A172 (cell line): ENCODE data around the gene CACNA1C. TPM values are rescaled to one million over a fixed set of nuclear protein-coding genes. Genes with fewer than 3 reads are reported as not detected.
"Not testable (repeated sequence)": the region's sequence is repeated elsewhere in the genome, so short reads cannot be mapped to it uniquely, and the experiment has no call there.

Source experiments
- DNase-seq: peaks from one replicate; pipeline ENCODE4 v3.0.0-alpha.2; 2015; ENCODE audit warnings: low spot score
- total RNA-seq: library from RNA; depleted of rRNA; stranded (reverse); fragments of >200 nt; shearing (Covaris generic); gene quantifications from 2 replicates; pipeline ENCODE4 v1.2.3, GENCODE V29; 2014

Gene CACNA1C
- total RNA-seq, 1 experiment from 2014 or later = 0.05 TPM

- DNase-seq = no peak
Observed at GRCh38 chr12:2074792-2075191, 22.0 kb downstream of the CACNA1C start.

DNA sequence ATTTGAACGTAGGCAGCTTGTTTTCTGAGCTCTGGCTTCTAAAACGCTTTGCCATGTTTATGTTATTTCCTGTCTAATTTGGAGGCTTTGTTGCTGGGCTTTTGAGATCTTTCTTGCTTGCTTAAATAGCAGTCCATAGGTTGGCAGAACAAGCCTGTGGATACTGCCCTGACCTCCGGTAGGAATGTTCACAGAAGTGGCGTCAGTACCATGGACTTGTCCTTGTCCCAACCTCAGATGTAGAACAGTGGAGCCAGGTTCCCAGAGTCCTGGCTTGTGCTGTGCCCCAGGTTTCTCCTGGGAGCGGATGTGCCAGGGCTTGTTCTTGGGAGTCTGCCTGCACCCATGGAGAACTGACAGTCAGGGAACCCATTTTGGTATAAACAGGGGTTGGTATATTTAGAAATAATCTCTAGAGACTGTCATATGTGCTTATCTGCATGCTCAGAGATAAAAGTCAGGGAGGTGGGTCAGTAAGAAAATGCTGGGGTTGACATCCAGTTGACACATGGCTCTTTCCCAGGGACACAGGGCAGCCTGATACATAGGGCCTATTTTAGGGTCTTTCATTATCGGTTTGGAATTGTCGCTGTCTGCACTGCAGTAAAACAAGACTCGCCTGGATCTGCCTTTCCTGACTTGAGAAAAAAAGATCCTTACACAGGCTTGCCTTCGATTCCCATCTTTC is 22.9 kb downstream of the CACNA1C start:
- no peak for DNase-seq

DNA sequence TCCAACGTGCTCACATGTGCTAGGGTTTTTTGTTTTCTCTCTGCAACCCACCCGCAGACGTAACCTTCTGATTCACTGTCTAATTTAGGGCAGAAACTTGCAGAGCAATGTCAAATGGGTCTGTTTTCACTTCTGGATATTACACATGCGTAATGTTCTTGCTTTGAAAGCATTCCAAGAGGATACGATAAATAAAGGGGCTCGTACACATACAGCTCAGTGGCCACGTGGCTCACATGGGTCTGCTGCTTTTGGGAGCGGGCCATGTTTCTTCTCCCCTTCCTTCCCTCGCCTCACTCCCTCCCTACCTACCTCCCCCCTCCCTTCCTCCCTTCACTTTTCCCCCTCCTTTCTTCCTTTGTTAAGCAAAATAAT is 23.4 kb downstream of the CACNA1C start:
- no peak for DNase-seq

GRCh38 chr12:2076728-2077127 is 23.9 kb downstream of the CACNA1C start:
- no peak for DNase-seq

DNA sequence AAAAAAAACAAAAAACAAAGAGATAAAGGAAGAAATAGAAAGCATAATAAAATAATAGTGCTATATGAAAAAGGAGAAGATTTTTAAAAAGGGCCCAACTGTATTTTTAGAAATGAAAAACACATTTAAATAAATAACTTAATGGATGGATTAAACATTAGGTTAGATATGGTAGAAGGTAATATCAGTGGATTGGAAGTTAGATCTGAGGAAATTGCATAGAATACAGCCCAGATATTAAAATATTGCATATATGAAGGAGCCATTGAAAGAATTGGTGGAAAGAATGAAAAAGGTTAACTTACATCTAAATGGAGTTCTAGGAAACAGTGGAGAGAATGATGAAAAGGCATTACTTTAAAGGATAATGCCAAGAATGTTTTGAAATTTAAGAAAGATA is 27.8 kb downstream of the CACNA1C start:
- DNase-seq = no peak

- no peak for DNase-seq
Observed at GRCh38 chr12:2082321-2082720, 29.5 kb downstream of the CACNA1C start.

- DNase-seq = no peak
Observed at GRCh38 chr12:2083008-2083407, 30.2 kb downstream of the CACNA1C start.

- no peak for DNase-seq
Observed at GRCh38 chr12:2083561-2083960, 30.8 kb downstream of the CACNA1C start.

DNA sequence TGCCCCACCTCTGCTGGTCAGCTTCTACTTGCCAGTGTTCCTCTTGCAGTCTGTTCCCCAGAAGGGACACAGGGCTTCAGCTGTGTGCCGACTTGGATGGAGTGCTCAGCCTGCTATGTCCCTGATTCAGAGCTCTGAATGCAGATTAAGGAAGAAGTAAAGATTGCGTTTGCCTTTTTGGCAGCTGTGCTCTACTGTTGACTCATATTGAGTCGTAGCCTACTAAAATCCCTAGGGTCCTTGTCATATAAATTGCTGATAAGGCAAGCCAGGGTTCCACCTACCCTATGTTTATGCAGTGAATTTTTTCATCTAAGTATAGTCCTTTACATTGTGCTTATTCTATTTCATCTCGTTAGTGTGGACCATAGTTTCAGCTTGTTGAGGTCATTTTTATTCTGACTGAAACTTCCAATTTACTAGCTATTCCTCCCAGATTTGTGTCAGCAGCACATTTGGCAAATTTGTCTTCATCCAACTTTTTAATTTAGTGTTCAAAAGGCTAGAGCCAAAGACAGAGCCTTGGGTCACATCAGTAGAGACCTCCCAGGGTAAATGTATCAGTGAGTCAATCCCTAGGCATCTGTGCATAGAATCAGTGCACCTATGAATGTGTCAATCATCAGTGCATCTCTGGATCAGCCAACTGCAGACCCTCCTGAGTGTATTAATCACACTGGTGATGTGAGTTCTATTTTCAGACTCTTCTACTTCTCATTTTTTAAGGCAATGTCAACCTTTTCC is 31.9 kb downstream of the CACNA1C start:
- DNase-seq = peak; percentile 31

GRCh38 chr12:2092354-2092753 is 39.6 kb downstream of the CACNA1C start:
- DNase-seq = no peak

DNA sequence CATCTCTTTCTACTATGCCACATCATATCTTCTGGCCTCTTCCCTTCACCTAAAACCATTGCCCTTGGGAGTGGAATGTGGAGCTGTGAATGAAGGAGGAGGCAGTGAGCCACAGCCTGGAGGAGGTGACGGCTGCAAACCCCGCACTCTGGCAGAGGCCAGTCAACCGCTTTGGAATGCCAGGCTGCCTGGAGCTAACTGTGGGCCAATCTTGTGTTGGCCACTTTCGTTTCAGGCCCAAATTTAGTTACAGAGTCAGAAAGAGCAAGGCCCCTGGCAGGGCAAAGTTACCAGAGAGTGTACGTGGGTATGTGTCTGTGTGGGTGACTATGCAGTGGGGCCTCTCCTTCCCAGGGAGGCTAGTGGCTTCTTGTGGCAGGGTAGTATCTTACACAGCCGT is 40.1 kb downstream of the CACNA1C start:
- DNase-seq = no peak

GRCh38 chr12:2094597-2094996 is 41.8 kb downstream of the CACNA1C start:
- DNase-seq = no peak

- DNase-seq = no peak
Observed at GRCh38 chr12:2095878-2096277, 43.1 kb downstream of the CACNA1C start.

GRCh38 chr12:2097617-2098016 is 44.8 kb downstream of the CACNA1C start:
- DNase-seq = no peak

- no peak for DNase-seq
Observed at GRCh38 chr12:2098852-2099251, 46.1 kb downstream of the CACNA1C start.

DNA sequence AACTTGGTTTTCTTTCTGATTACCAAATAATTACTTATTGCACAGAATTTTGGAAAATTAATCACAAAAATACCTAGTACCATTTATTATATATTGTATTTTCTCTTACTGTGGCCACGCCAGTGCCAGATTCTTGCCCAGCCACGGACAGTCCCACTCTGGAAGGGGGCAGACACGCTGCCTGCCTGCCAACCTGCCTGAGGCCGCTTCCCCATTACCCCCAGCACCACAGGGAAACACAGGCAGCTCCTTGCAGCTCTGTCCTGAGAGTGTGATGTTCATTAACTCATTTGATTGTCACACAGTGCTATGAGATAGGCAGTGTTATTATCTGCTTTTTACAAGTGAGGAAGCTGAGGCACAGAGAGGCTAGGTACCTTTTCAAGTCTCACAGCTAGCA is 46.8 kb downstream of the CACNA1C start:
- DNase-seq = no peak

GRCh38 chr12:2101359-2101758 is 48.6 kb downstream of the CACNA1C start:
- no peak for DNase-seq

DNA sequence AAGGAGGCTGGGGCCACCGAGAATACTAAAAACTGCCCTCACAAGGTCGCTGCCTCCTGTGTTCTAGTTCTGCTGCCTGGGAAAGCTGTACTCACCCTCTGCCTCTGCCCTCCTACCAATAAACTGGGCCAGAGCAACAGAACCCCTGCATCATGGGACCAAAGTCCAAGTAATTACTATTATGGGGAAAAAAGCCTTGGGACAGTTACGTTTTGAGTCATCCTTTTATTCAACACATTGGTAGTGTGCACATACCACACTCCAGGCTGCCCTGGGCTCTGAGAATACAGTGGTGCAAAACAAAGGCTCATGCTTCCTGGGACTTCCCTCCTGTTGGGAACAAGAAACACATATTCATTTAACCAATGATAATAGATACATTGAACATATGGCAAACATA is 49.0 kb downstream of the CACNA1C start:
- no peak for DNase-seq

GRCh38 chr12:2102736-2103135 is 49.9 kb downstream of the CACNA1C start:
- not testable (repeated sequence) for DNase-seq

DNA sequence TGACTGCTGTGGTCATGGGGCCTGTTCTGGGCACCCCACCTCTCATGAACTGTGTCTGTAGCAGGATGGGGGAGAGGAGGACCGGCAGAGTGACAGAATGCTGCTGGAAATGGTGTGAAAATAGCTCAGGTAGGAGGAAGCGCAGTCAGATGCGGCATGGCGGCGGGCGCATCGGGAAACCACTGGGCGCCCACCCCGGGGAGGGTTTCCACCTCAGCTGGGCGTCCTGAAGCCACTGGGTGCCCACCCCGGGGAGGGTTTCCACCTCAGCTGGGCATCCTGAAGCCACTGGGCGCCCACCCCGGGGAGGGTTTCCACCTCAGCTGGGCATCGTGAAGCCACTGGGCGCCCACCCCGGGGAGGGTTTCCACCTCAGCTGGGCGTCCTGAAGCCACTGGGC is 52.6 kb downstream of the CACNA1C start:
- DNase-seq = not testable (repeated sequence)

GRCh38 chr12:2108166-2108565 is 55.4 kb downstream of the CACNA1C start:
- DNase-seq = no peak

GRCh38 chr12:2108975-2109671 is 56.3 kb downstream of the CACNA1C start:
- DNase-seq = no peak

DNA sequence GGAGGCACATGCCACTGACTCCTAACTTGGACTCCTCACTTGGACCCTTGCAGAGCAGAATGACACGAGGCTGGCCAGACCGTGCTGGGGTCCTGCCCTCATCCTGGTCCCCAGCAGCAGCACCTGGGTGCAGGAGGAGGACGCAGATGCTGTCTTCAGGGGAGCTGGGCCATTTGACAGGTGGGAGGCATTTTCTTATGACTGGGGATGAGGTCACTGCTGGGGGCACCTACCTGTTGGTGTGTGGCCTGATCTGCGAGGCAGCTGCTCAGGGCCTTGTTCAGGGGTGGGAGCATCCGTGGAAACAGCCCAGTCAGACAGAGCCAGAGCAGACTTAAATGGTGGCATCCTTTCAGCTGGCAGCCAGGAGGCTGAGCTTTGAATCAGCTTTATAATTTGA is 57.3 kb downstream of the CACNA1C start:
- DNase-seq = no peak
